CD4-positive, alpha-beta T cell treated with Interleukin-17A for 4 hours (primary cell): ENCODE results near the gene SERPINI1.

Experiments used
- DNase-seq: peaks from one replicate; pipeline ENCODE4 v3.0.0-alpha.2; 2020; ENCODE audit warnings: mixed read lengths

SERPINI1 gene

GRCh38 chr3:167854846-167855245, 119.3 kb downstream of the SERPINI1 start:
- no peak for DNase-seq

GRCh38 chr3:167855306-167855705, 119.8 kb downstream of the SERPINI1 start:
- no peak for DNase-seq

- DNase-seq, result no peak
Measured at GRCh38 chr3:167858865-167859264, 123.3 kb downstream of the SERPINI1 start.

GRCh38 chr3:167859610-167860009, 124.1 kb downstream of the SERPINI1 start:
- DNase-seq, result no peak

GRCh38 chr3:167861649-167862048, 126.1 kb downstream of the SERPINI1 start:
- no peak for DNase-seq

- no peak for DNase-seq
Measured at GRCh38 chr3:167862104-167862730, 126.7 kb downstream of the SERPINI1 start.

- DNase-seq, result no peak
Measured at GRCh38 chr3:167863811-167864551, 128.5 kb downstream of the SERPINI1 start.

GRCh38 chr3:167864552-167864874, 129.0 kb downstream of the SERPINI1 start:
- no peak for DNase-seq

GRCh38 chr3:167866331-167866730, 130.8 kb downstream of the SERPINI1 start:
- DNase-seq, result no peak

GRCh38 chr3:167867981-167868380, 132.5 kb downstream of the SERPINI1 start:
- DNase-seq, result no peak

GRCh38 chr3:167870181-167870580, 134.7 kb downstream of the SERPINI1 start:
- no peak for DNase-seq

- no peak for DNase-seq
Measured at GRCh38 chr3:167870759-167871158, 135.2 kb downstream of the SERPINI1 start.

- DNase-seq, result no peak
Measured at GRCh38 chr3:167872032-167872431, 136.5 kb downstream of the SERPINI1 start.

GRCh38 chr3:167872941-167873340, 137.4 kb downstream of the SERPINI1 start:
- no peak for DNase-seq

- DNase-seq, result no peak
Measured at GRCh38 chr3:167874671-167875372, 139.3 kb downstream of the SERPINI1 start.
